ENCODE measurements around the gene ZMAT5.

The ZMAT5 gene

GRCh38 chr22:29707471-29707870, 59.3 kb downstream of the ZMAT5 start:
- DNase-seq (ENCODE audit: low read depth in 2 of 2) = no peak

DNA sequence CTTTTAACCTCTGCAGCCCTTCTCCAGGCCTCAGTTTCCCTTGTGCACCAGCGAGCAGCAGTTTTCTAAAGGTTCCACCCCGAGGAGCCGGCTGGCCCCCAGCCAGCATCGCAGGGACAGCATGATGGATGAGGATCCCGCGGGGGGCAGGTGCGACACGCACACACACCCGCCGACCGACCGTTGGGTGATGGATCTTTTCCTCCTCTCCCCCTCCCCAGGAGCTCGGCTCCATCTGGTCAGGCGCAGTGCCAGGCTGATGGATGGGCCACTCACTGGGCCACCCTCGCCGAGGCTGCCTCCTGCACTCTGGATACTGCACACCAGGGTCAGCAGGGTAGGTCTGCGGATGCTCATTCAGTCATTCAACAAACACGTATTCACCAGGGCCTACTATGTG, 59.8 kb downstream of the ZMAT5 start:
- no peak for DNase-seq (ENCODE audit: low read depth in 2 of 2)

GRCh38 chr22:29706486-29706885, 60.3 kb downstream of the ZMAT5 start:
- no peak for DNase-seq (ENCODE audit: low read depth in 2 of 2)

- DNase-seq (ENCODE audit: low read depth in 2 of 2) = no peak
Observed at GRCh38 chr22:29705651-29706050, 61.2 kb downstream of the ZMAT5 start.

DNA sequence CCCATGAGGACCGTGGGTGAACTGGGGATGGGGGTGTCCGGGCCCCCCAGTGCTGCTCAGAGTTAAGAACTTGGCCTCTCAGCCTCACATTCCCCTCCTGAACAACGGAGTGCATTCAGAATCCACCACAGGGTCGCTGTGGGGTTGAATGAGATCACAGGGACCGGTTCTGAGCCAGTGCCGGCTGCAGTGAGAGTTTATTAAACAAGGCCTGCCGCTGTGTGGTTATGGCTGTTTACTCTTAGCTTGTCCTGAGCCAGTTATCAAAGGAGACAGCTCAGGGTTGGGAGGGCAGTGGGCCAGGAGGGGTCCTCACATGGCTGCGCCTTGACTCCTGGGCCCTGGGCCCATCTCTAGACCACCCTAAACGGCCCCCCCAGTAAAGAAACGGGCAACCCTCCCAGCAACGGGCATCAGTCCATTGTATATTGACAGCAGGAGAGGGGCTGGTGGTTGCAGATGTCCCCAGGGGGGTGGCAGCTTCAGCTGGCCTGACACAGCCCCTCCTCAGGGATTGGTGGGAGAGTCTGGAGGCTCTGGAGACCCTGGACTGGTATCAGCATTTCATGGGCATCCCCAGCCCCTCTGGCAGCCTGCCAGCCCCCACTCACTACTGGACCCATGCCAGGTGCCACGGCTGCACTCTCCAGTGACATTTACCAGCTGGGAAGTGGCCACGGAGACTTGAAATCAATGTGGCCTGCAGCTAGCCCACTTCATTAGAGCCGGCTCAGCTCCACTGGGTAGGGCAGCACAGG, 62.1 kb downstream of the ZMAT5 start:
- DNase-seq (ENCODE audit: low read depth in 2 of 2) = no peak

DNA sequence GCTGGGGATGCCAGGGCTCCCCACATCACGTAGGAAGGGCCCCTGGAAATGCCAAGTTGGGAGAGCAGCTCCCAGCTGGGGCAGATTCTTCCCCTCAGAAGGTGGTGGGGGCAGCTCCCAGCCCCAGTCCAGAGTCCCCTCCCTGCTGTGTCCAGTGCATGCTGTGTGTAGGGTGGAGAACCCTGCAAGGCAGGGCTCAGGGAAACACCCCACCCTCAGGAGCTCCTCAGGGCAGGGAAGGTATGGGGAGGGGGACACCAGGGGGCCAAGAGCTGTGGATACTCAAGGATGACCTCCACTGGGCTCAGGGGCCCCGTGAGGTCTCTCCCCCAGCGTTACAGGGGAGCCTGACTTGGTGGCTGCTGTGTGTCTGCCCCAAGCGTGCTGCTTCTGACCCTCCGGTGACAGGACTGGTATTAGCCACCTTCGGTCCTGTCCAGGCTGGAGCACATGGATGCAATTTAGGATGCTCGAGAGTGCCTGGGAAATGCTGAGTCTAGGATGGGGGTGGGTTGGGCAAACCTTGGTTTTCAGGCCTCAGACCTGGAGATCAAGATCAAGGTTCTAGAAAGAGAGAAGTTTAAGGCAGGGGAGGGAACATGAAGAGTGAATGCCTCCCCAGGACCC, 63.1 kb downstream of the ZMAT5 start:
- DNase-seq (ENCODE audit: low read depth in 2 of 2) = no peak

DNA sequence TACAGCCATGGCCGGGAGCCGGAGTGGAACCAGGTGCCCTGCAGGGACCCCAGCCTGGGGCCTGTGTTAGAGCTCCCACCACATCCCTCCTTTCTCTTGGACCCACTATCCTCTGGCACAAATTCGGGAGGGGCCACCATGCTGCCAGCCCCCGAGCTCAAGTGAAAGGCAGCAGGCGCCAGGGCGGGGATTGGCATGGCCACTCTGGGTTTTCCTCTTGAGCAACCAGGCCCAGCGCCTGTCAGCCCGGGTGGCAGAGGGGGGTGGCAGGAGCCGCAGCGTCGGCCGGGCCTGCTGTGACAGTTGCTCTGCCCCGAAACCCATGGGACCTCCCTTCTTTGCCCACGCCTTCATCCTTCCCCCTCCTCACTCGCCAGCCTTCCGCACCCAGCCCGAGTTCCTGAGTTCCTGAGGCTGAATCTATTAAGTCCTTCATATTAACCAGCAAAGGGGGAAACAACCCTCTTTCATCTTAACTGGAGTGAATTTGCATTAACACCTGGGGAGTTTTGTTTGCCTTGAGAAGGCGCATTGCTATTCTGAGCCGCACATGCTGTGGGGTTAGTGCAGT, 63.8 kb downstream of the ZMAT5 start:
- DNase-seq (ENCODE audit: low read depth in 2 of 2) = no peak

DNA sequence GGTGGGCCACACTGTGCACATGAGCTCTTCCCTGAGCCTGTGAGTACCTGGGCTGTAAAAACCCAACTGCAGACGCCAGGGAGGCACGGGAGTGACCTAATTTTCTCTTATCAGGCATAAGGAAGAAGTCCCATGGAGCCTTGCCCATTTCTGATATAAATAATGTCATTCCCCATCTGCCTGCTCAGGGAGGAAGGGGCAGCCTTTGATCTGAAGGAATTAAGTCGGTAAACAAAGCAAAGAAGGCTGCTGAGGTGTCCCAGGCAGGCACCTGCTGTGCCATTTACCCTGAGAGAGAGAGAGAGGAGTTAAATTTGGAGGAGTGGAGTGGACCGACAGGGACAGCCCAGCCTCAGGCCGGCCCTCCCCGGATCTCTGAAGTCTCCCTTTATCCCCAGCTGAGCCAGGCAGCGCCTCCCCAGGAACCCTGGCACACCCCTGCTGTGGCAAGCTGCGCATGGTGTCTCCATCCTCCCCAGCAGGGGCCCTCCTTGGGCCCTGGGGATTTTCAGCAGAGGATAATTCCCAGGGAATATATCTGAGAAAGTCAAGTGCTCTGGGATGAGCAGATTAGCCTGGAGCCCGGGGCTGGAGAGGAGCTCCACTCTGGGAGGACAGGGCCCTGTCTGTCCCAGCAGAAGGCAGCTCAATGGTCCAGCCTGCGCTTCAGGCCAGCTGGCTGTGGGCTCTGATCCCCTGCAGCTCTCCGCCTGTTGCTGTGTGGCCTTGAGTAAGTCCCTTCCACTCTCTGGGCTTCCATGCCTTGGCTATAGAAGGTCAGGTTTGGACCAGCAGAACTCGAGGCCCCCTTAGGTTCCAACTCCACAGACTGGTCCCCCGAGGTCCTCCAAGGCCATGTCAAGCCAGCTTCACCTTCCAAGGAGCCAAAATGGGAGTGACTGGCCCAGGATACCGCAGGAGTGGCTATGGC, 64.5 kb downstream of the ZMAT5 start:
- DNase-seq (ENCODE audit: low read depth in 2 of 2) = no peak

DNA sequence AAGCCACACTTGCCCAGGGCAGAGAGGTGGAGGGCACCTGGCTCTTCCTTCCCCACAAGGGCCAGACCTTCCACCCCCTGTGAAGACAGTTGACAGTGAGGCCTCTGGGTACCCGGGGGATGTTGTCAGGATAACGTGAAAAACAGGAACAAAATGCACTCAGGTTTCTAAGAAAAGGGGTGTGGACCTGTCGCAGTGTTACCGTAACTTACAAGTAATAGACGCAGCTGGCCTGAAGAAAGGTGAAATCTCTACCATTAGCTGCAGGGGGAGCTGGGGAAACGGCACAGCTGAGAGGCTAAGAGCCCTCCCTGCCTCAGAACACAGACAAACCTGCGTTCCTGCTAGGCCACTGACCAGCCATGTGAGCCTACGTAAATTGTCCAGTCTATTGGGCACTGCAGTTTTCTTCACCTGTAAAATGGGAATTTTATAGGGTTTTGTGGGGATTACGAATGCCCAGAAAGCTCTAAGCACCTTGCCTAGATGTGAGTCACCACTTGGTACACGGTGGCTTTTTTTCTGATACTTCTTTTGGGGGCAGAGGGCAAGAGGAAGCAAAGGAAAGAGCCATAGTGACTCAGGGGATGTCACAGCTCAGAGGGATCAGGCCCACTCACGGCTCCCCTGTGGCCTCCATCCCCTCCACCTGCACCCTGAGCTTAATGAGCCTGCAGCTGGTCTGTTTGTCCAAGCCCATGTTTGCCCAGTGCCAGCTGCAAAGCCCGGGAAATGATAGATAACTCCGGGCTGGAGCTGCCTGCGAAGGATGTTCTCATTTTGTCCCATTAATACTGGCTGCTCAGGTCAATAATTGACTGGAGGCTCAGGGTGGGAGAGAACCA, 65.4 kb downstream of the ZMAT5 start:
- no peak for DNase-seq (ENCODE audit: low read depth in 2 of 2)

GRCh38 chr22:29700900-29701154, 66.0 kb downstream of the ZMAT5 start:
- DNase-seq (ENCODE audit: low read depth in 2 of 2) = no peak

DNA sequence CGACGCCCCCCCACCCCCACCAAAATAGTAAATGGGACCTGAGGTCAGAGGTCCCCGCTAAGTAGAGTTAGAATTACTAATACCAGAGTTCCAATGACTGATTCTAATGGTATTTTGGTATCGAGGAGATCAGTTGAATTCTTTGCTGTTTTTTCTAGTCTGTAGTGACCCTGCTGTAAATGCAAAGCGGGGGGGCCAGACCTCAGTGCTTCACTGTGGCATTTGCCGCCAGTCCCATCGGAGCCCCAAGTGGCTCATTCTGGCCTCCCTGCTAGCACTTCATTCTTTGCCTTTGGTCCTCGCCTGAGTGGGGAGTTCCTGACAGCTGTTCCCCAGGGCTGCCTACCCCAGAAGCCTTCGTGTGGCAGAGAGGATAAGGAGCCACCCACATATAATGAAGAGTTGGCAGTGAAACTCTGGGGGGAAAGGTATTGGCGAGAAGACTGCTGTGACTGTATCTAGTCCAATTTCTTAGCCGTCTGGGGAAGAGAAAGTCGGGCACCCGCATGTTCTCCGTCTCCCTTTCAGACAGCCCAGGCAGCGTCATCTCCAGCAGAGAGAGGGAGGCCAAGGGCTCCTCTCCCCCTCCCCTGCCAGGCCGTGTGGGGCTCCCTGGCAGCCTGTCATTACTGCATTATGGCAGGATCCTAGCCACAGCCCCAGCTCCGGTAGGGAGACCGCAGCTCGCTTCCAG, 66.5 kb downstream of the ZMAT5 start:
- DNase-seq (ENCODE audit: low read depth in 2 of 2) = no peak

- DNase-seq (ENCODE audit: low read depth in 2 of 2) = no peak
Observed at GRCh38 chr22:29697853-29698598, 68.8 kb downstream of the ZMAT5 start.

DNA sequence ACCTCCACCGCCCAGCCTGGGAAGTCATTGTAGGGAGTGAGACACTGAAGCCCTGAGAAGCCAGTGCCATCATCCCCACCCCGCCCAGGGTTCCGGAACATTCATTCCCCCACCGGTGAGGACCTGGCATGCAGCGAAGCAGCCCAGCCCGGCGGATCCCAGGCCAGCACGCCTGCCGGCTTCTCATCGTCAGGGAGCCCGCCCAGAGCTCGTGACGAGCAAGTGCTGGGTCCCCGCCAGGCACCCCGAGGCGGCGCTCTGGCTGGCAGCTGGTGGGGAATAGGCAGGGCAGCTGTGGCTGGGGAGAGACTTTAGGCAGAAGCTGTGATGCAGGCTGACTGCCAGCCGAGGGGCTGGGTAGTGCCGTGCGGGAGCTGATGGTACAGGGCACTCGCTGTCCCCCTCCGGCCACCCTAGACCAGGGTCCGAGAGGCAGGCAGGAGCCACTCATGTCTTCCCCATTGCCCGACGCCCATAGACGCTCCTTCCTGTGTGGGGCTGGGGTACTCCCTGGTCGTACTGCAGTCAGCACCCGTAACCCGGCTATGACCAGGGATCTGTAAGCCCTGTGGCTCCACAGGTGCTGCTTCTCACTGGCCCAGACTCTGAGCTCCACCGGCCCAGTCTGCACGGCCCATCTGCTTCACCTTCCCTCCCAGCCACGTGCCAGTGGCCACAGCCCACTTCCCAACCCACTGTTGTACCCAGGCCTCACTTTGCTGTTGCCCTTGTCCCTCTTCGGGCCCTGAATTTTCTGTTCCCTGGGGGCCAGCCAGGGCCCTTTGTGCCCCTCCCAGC, 71.5 kb downstream of the ZMAT5 start:
- no peak for DNase-seq (ENCODE audit: low read depth in 2 of 2)

GRCh38 chr22:29693671-29694070, 73.1 kb downstream of the ZMAT5 start:
- DNase-seq (ENCODE audit: low read depth in 2 of 2) = no peak

DNA sequence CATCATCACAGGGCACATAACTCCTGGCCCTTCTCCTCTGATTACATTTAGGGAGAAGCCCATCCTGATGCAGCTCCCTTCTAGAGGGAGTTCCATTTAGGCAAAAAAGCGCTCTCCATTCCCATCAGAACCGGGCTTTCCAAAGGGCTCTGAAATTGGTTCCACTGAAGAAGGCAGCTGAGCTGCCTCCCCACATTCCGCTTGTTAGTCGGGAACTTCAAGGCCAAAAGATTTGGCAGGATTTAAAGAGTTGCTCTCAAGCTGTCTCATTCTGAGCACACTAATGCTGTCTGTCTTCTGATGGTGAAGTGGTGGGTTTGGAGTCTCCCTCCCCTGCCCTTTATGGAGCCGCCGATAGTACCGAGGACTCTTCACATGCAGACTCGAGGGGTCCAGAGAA, 73.6 kb downstream of the ZMAT5 start:
- DNase-seq (ENCODE audit: low read depth in 2 of 2) = no peak

DNA sequence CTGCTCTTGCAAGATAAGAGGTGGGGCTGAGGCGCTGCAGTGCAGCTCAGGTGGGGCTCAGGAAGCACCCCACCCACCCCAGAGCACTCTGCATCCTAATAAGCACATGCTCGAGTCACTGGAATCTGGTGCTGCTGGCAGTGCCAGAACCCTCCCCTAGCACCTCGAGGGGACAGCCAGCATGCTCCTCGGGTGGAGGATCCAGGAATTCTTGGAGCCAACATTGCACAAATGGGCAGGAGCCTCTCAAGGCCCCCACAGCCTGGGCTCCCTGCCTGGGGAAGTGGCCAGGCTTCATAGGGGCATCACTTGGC, 74.5 kb downstream of the ZMAT5 start:
- no peak for DNase-seq (ENCODE audit: low read depth in 2 of 2)

DNA sequence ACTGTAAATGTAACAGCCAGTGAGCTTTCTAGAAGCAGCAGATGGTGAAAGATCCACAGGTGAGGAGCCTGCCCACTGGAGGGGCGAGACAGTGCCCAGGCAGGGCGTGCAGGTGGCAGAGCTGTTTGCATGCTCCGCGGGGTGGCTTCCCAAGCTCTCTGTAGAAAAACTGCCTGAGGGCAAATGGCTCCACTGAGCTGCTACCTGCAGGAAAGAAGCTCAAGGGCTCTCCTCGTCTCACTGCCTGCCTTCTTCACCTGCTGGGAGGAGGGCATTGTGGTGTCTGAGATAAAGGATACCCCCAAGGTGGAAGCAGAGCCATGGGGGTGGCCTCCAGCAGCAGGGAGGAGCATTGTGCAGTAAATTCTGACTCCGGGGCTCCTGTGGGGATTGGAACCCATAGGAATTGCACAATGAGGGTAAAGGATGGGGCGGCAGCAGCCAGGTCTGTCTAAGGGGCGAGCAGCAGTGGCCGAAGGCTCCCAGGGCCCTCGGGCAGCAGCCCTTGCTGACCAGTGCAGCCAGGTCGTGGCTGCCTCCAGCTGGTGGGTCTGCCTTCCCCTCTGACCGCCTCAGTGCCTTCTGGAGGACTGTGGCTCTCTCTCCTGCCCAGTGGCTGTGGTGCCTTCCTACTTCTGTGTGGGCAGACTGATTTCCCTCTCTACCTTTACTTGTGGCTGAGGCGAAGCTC, 75.0 kb downstream of the ZMAT5 start:
- no peak for DNase-seq (ENCODE audit: low read depth in 2 of 2)

DNA sequence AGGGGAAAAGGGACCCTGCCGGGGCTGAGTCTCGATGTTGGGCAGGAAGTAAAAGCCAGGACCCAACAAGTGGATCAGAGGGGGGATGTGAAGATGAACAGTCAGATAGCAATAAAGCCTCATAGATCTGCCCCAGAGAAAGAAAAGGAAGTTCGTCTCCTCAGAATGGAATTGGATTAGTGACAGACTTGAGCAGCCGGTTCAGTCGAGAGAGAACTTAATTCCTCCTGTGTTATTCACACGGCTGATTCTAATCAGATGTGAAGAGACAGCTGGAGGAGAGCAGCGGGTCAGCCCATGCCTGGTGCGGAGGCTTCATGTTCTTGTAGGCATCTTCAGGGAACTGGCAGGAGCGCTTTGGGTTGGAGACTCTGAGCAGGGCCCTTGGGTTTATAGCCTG, 76.3 kb downstream of the ZMAT5 start:
- no peak for DNase-seq (ENCODE audit: low read depth in 2 of 2)

DNA sequence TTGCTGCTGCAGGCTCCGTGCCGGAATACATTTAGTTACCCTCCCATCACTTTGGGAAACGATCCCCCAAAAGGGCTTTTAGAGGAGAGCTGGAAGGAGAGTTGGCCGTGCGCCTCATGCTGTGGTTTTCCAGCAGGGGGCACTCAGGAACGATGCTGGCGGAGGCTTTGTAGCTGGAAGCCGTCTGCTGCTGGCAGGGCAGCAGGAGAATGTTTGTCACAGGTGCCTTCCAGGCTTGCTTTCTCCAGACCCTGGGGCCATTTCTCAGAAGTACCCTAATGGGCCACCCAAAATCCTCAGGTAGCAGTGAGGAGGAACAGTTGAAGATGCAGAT, 77.0 kb downstream of the ZMAT5 start:
- no peak for DNase-seq (ENCODE audit: low read depth in 2 of 2)

All from activated CD8-positive, alpha-beta memory T cell treated with anti-CD3 and anti-CD28 coated beads for 4 hours (primary cell).